ENCODE data around the gene ZFYVE28.

- TF ChIP-seq CTCF (IDR thresholded peaks at IDR 0.05) (no peak), POLR2A (IDR thresholded peaks at IDR 0.05) (no peak)
Measured at GRCh38 chr4:2332201-2332975, 86.1 kb downstream of the ZFYVE28 start.
